ENCODE results near the gene MYT1.

MYT1 gene

DNA sequence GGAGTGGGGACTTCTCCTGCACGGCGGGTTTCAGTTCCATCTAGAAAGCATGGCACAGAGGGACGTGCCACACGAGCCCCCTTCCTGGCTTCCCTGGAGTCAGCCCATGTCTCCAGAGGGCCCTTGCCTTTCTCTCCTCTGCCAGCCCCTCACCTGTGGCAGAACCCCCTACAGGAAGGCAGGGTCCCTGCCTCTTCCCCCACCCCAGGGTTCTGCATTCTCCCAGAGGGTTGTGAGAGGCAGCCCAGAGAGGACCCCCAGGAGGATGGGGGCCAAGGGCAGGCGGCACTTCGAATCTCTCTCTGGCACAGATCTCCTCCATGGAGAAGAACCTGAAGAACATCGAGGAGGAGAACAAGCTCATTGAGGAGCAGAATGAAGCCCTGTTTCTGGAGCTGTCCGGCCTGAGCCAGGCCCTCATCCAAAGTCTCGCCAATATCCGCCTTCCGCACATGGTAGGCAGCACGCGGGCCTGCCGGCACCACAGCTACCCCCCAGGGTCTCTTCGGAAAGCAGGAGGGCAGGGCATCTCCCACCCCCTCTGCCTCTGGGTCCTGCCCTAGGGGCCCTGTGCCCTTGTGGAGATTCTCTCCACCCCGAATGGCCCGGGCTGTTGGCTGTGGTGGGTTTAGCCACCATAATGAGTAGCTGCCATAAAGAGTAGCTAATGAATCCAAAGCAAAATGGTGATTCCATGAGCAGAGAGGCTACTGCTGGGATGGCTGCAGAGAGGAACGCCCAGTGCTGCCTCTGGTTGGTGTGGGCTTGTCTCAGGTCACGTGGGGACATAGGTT lies 75.4 kb downstream of the MYT1 start:
- Histone ChIP-seq H3K27me3 (no peaks in the 10 kb centered on the region), H3K9ac (no peak overlapping the region), H3K4me1 (peaks cover 11 to 38% (median 29%) of the 10 kb centered on the region in 10 experiments), H3K9me3 (replicated peaks in 1 of 11) (no peaks in the 10 kb centered on the region), H4K20me1 (no peaks in the 10 kb centered on the region), H3K4me3 (no peak overlapping the region), H3K36me3 (no peaks in the 10 kb centered on the region), H3K4me2 (peak overlapping the region; percentile 13 to 82 (median 73); a peak in 18 of 22 replicates), H3K27ac (peak overlapping the region in 2 of 11 experiments; percentile 28 to 55; a peak in 1 of 22 replicates)
- TF ChIP-seq Cebpa-rat (IDR thresholded peaks at IDR 0.05), result no peak

DNA sequence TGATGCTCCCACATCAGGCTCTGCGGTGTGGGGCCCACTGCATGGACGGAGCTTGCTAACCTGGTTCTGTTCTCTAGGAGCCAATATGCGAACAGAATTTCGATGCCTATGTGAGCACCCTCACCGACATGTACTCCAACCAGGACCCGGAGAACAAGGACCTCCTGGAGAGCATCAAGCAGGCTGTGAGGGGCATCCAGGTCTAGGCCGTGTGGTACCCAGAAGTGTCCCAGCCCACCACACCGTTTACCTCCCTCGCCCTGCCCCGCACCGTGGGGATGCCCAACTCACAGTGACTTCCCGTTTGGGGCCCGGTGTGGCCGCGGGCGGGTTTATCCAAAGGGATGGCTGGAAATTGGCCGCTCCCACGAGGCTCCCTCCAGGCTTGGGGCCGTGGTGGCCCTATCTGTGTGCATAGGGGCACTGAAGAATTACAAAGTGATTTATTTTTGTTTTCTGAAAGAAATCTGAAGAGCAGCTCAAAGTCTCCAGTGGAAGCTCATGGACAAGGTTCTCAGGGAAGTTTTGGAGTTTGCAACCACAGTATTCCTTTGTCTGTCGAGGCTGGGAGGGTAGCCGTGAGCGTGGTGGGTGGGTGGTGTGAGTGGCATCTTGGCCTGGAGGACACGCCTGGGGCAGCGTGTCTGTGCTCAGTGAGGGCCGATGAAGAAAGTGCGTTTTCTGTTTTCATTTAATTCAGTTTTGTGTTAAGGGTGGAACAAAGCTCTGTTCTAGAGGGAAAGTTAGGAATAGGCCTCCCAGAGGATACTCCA lies 76.2 kb downstream of the MYT1 start:
- no peak overlapping the region for H3K9ac ChIP-seq
- H3K36me3 ChIP-seq, result no peaks in the 10 kb centered on the region
- H3K4me1 ChIP-seq, result peaks cover 11 to 46% (median 37%) of the 10 kb centered on the region in 10 experiments
- no peaks in the 10 kb centered on the region for H3K9me3 ChIP-seq (replicated peaks in 1 of 11)
- no peaks in the 10 kb centered on the region for H4K20me1 ChIP-seq
- no peak overlapping the region for H3K4me3 ChIP-seq
- no peak for TF ChIP-seq Cebpa-rat (IDR thresholded peaks at IDR 0.05)
- H3K4me2 ChIP-seq, result no peak overlapping the region; a peak in 1 of 22 replicates
- H3K27me3 ChIP-seq, result no peaks in the 10 kb centered on the region
- no peak overlapping the region for H3K27ac ChIP-seq

GRCh38 chr20:64241061-64241460 lies 76.8 kb downstream of the MYT1 start:
- no peak overlapping the region for H3K27ac ChIP-seq
- H3K9me3 ChIP-seq (replicated peaks in 1 of 11), result no peaks in the 10 kb centered on the region
- peaks cover 11 to 47% (median 37%) of the 10 kb centered on the region in 10 experiments for H3K4me1 ChIP-seq
- peaks cover 0 to under 1% (median 0%) of the 10 kb centered on the region in 11 experiments; a peak in 1 of 22 replicates for H4K20me1 ChIP-seq
- H3K27me3 ChIP-seq, result no peaks in the 10 kb centered on the region
- H3K9ac ChIP-seq, result no peak overlapping the region
- no peak overlapping the region for H3K4me3 ChIP-seq
- no peak overlapping the region for H3K4me2 ChIP-seq
- no peak for TF ChIP-seq Cebpa-rat (IDR thresholded peaks at IDR 0.05)
- no peaks in the 10 kb centered on the region for H3K36me3 ChIP-seq

DNA sequence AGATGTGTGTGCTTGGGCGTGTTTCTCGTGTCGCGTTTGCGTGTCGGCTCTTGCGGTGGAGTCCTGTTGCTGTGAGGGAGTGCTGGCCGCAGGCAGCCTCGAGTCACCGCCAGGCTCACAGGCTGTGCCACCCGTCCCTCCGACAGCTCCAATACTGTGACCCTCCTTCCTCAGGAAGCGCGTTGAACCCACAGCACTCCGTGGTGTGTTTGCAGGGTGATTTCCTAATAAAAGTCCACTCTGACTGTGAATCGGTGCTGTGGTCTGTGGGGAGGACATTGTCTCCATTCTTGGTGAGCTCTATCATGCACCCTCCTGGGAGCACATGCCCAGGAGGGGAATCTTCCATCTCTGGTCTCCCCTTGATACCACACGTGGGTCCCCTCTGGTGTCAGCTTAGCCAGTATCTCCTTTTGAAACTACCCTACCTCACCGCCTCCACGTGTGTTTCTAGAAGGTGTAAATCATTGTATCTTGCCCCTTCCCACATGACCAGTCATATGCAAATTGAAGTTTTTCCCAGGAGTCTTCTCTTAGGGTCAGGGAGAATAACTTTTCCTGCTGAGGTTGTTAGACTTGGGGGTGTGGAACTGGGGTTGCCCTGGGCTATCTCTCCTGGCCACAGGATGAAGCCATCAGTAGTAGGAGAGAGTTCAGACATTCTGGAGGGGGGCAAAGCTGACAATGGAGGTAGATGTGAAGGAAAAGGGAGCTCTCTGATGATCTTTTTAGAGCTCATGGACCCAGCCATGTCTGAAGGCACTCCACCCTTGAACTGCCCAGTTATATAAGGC lies 77.9 kb downstream of the MYT1 start:
- Histone ChIP-seq H3K4me1 (peaks cover 11 to 46% (median 37%) of the 10 kb centered on the region in 10 experiments), H3K4me3 (no peak overlapping the region), H3K9ac (no peak overlapping the region), H4K20me1 (peaks cover 0 to 6% (median 0%) of the 10 kb centered on the region in 11 experiments; a peak in 1 of 22 replicates), H3K27me3 (no peaks in the 10 kb centered on the region), H3K9me3 (replicated peaks in 1 of 11) (no peaks in the 10 kb centered on the region), H3K4me2 (peak overlapping the region in 2 of 11 experiments; percentile 4; a peak in 1 of 22 replicates), H3K27ac (no peak overlapping the region), H3K36me3 (no peaks in the 10 kb centered on the region)
- TF ChIP-seq Cebpa-rat (IDR thresholded peaks at IDR 0.05), result no peak

GRCh38 chr20:64242797-64243475 lies 78.7 kb downstream of the MYT1 start:
- Histone ChIP-seq H3K36me3 (no peaks in the 10 kb centered on the region), H3K4me1 (peaks cover 11 to 41% (median 30%) of the 10 kb centered on the region in 10 experiments), H3K4me2 (0 out of 22 replicates have a peak overlapping the region, but pooled peaks of 2 of the 11 experiments have one; percentile 4), H3K27me3 (0 out of 22 replicates have a peak, but pooled peaks cover 0 to 6% (median 0%) of the 10 kb centered on the region in 11 experiments), H3K27ac (no peak overlapping the region), H3K4me3 (no peak overlapping the region), H4K20me1 (peaks cover 0 to 6% (median 0%) of the 10 kb centered on the region in 11 experiments; a peak in 1 of 22 replicates), H3K9me3 (replicated peaks in 1 of 11) (no peaks in the 10 kb centered on the region), H3K9ac (no peak overlapping the region)
- TF ChIP-seq Cebpa-rat (IDR thresholded peaks at IDR 0.05), result no peak

- no peak for TF ChIP-seq Cebpa-rat (IDR thresholded peaks at IDR 0.05)
- H3K27ac ChIP-seq, result no peak overlapping the region
- peaks cover 0 to 6% (median 0%) of the 10 kb centered on the region in 11 experiments; a peak in 1 of 22 replicates for H4K20me1 ChIP-seq
- no peak overlapping the region for H3K9ac ChIP-seq
- H3K4me1 ChIP-seq, result peaks cover 0 to 27% (median 16%) of the 10 kb centered on the region in 10 experiments; a peak in 16 of 20 replicates
- no peaks in the 10 kb centered on the region for H3K9me3 ChIP-seq (replicated peaks in 1 of 11)
- no peak overlapping the region for H3K4me3 ChIP-seq
- no peaks in the 10 kb centered on the region for H3K36me3 ChIP-seq
- peak overlapping the region in 9 of 11 experiments; percentile 18 to 67 (median 41); a peak in 13 of 22 replicates for H3K4me2 ChIP-seq
- H3K27me3 ChIP-seq, result 0 out of 22 replicates have a peak, but pooled peaks cover 0 to 6% (median 0%) of the 10 kb centered on the region in 11 experiments
These were observed 80.1 kb downstream of the MYT1 start for GRCh38 chr20:64244281-64244805.

DNA sequence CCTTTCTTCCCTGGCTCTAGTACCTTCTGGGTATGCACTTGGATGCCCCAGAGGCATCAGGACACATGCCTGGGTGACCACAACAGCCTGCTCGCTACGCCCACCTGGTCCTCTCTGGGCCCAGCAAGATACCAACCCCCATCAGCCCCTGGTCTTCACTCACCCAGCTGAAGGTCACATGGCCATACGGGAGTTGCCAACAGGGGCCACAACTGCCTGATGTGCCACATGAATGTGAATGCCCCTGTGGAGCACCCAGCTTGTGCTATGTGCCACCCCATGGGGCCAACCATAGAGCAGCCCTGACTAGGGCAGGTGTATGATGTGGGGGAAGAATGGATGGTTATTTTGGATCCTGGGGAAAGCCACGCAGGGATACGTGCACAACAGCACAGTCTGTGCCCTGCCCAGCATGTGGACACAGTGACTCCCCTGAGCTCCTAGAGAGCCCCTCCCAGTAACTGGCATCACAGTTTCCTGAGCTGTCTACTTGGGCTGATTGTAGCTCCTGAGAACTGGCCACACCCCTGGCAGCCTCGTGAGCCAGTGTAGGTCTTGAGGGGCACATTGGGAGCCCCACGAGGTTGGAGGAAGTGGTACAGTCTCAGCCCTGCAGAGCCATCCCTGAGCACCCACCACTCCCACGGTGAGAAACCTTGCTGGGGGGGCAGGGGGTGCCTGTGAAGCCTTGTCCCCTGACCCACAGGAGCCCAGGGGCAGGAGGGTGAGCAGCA lies 80.8 kb downstream of the MYT1 start:
- H3K9me3 ChIP-seq (replicated peaks in 1 of 11), result no peaks in the 10 kb centered on the region
- peaks cover 0 to 22% (median 11%) of the 10 kb centered on the region in 10 experiments; a peak in 13 of 20 replicates for H3K4me1 ChIP-seq
- H3K27me3 ChIP-seq, result 0 out of 22 replicates have a peak, but pooled peaks cover 0 to 6% (median 0%) of the 10 kb centered on the region in 11 experiments
- peaks cover 0 to 6% (median 0%) of the 10 kb centered on the region in 11 experiments; a peak in 1 of 22 replicates for H4K20me1 ChIP-seq
- H3K9ac ChIP-seq, result no peak overlapping the region
- no peak for TF ChIP-seq Cebpa-rat (IDR thresholded peaks at IDR 0.05)
- no peak overlapping the region for H3K4me3 ChIP-seq
- H3K36me3 ChIP-seq, result no peaks in the 10 kb centered on the region
- peak overlapping the region in 9 of 11 experiments; percentile 18 to 67 (median 41); a peak in 15 of 22 replicates for H3K4me2 ChIP-seq
- no peak overlapping the region for H3K27ac ChIP-seq

All from BLaER1 treated with 17β-estradiol and CSF1 and Interleukin-3, amounts not matched to agents 10 nM and 100 nM (cell line).